DMS 273 treated with DMSO at 0.1 percent for 48 hours (cell line): Measurements from ENCODE around the gene MN1.

Experiments
- DNase-seq: peaks from one replicate; lab custom pipeline; 2025; lab: John Stamatoyannopoulos, UW

Gene MN1

GRCh38 chr22:27785831-27786230 lies 15.7 kb downstream of the MN1 start:
- DNase-seq: no peak

- no peak for DNase-seq
Measured at GRCh38 chr22:27784120-27784475, 17.5 kb downstream of the MN1 start.

GRCh38 chr22:27783436-27784119 lies 18.0 kb downstream of the MN1 start:
- no peak for DNase-seq

GRCh38 chr22:27782088-27782487 lies 19.5 kb downstream of the MN1 start:
- no peak for DNase-seq

- no peak for DNase-seq
Measured at GRCh38 chr22:27780161-27780575, 21.4 kb downstream of the MN1 start.

DNA sequence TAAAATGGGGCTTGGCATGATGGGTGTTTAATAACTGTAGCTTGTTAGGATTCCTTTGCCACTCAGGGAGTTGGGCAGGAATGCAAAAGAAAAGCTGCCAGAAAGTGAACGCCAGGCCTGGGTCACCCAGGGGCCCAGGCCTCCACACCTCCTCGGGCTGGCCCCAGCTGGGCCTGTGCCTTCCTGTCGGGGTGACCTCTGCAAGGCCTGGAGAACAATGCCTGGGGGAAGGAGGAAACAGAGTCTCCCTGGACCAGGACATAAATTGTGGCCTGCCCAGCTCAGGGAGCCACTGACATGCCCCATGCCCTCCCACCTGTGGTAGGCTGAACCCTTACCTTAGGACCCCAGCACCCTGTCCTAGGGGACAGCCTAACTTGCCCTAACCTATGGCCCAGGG lies 21.9 kb downstream of the MN1 start:
- no peak for DNase-seq

DNA sequence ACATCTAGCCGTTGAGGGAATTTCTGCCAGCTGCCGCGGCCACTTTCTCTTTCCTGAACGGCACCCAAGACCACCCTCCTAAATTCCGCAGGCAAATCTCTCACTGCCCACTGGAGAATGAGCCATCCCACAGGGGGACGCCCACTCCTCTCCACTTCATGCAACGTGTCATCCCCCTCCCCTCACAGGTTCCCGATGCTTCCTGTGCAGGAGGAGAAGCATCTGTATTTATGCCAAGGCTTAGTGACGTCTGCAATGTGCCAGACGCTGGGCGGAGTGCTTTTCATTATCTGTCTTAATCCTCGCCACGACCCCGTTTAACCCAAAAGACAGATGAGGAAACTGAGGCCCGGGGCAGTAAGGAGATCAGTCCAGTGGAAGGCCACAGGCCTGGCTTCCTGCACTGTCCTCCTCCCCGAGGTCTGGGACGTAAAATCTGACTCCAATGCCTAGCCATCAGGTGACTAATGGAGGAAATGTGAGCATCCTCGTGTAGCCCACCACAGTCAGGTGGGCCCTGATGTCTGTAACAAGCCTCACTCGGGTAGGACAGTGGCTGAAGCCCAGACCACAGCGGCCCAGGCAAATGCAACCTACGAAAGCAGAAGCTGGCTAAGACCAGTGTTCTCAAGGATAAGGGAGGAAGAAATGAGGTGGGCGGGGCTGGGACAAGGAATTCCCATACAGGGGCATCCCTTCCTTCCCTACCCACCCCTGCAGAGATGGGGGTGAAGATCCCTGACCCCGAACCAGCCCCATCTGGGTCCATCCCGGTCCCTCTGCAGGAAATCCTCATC lies 23.1 kb downstream of the MN1 start:
- no peak for DNase-seq

GRCh38 chr22:27777128-27777527 lies 24.4 kb downstream of the MN1 start:
- no peak for DNase-seq

DNA sequence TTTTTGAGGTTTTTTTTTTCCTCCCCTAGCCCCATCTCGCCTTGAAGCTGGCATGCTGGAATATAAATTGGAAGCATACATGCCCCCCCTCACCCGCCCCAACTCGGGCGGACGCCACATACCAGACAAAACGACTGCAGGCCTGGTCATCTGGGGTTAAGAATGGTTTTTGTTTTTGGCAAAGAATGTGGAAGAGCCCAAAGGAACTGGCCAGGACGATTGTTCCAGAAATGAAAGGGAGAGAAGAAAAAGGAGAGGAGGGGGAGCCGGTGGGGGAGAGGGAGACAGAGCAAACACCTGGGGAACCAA lies 25.0 kb downstream of the MN1 start:
- DNase-seq: no peak

DNA sequence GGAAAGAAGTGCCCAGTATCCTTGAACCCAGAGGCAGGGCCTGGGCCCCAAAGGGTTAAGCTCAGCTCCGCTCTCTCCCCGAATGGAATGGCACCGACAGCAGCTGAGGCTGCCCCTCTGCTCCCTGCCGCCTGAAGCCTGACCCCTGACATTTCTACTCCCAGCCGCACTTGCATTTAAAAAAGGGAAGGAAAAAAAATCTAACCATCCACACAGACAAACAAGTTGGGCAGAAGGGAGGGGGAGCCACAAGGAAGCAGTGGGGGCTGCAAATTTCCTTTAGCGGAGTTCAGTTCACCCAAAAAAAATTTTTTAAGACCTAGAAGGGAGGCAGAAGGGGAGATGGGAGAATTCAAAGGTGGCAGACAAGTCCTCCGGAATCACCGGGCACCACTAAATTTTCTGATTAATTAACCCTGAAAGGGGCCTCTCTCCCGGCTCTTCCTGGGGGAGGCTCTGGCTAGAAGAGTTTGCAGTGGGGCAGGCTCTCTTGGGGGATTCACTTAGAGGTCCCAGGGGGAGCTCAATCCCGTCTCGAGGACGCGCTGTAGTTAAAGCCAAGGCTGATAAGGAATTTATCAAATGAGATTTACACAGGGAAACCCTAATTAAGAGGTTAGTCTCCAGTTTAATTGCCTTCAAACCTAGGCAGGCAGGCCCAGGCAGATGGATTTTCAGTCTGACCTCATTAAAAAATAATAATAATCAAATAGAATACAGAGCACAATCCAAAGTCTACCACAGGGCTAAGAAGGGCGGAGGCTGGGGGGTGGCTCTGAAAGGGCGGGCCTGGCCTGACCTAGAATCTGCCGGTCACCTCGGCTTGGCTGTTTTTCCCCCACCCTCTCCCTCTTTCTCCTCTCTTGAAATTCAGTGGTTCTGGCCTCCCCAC lies 25.6 kb downstream of the MN1 start:
- no peak for DNase-seq

GRCh38 chr22:27775087-27775698 lies 26.4 kb downstream of the MN1 start:
- DNase-seq: no peak

DNA sequence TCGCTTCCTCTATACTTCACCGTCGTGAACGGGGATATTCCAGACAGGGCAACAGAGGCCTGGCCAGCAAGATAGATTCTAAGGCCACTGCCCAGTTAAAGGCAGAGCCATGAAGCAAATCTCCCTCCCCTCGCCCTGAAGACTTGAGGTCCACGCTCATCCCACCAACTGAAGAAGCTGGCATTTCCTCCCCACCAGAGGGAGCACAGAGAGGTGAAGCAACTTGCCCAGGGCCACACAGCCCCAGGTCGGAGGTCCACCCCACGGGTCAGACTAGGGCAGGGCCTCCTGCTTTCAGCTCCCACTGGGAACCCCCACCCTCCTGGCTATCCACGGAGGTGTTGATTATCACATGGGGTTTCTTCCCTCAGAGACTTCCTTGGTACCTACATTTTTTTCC lies 27.4 kb downstream of the MN1 start:
- DNase-seq: no peak

- DNase-seq: no peak
Measured at GRCh38 chr22:27772984-27773498, 28.5 kb downstream of the MN1 start.

- no peak for DNase-seq
Measured at GRCh38 chr22:27772081-27772983, 29.2 kb downstream of the MN1 start.

GRCh38 chr22:27771637-27772036 lies 29.9 kb downstream of the MN1 start:
- no peak for DNase-seq

GRCh38 chr22:27769012-27769411 lies 32.5 kb downstream of the MN1 start:
- no peak for DNase-seq

GRCh38 chr22:27768027-27768653 lies 33.4 kb downstream of the MN1 start:
- no peak for DNase-seq

DNA sequence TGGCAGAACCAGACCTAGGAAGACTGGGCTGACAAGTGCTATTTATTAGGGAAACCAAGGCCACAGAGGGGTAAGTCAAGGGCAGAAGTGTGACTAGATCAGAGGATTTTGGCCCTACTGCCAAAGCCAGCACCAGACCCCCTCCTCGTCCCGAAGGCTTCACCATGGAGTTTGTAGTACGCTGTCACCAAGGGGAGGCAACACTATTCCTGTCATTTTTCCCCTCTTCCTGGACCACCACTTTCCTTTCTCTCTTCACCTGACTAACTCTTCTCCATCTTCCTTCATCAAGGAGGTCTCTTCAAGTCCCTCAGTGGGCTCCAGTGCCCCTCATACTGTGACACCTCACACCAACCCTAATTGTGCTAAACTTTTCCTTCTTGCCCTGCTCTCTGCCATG lies 34.9 kb downstream of the MN1 start:
- no peak for DNase-seq

GRCh38 chr22:27765706-27766291 lies 35.8 kb downstream of the MN1 start:
- DNase-seq: no peak

- DNase-seq: no peak
Measured at GRCh38 chr22:27764722-27765236, 36.8 kb downstream of the MN1 start.
